A549 (cell line): ENCODE results near the gene SLC13A2. TPM values are rescaled to one million over a fixed set of nuclear protein-coding genes. Genes with fewer than 3 reads are reported as not detected.
"Not testable (repeated sequence)": the region's sequence is repeated elsewhere in the genome, so short reads cannot be mapped to it uniquely, and the experiment has no call there.

Source experiments
- ATAC-seq, 2 experiments: fragments of 200-7000 bp in 1 of 2; fragments of >200 bp in 1 of 2; cut with Nextera tagmentation in 1 of 2; cut with Tn5 transposase in 1 of 2; 3 replicates each; pipeline versions ENCODE4 v1.8.0 to v1.9.1; 2018 to 2020; ENCODE audit warnings: mild to moderate bottlenecking in 1 of 2, moderate library complexity in 1 of 2
- CTCF ChIA-PET: fragments of 300-600 bp; sonication (Branson Sonifier 250); formaldehyde crosslinking; extraction: SDS; loops from one replicate; lab custom pipeline; 2021; ENCODE audit warnings: antibody characterized with exemption, inconsistent platforms; lab: Yijun Ruan, JAX
- POLR2A ChIA-PET: fragments of 350-600 bp; formaldehyde crosslinking; extraction: SDS; loops from one replicate; lab custom pipeline; 2021; ENCODE audit warnings: antibody characterized with exemption, inconsistent platforms; lab: Yijun Ruan, JAX
- DNase-seq, 2 experiments: peaks; one replicate each; pipeline versions ENCODE4 v3.0.0 to v3.0.0-alpha.2; 2011 to 2016; ENCODE audit warnings: low read depth in 1 of 2, low spot score in 1 of 2
- FAIRE-seq: peaks from 2 replicates; lab custom pipeline; 2011; peaks lifted over from hg19 to GRCh38; lab: Jason Lieb, UNC
- H3K27ac ChIP-seq, 2 experiments: fragments of >200 bp; sonication (Bioruptor Twin); formaldehyde crosslinking; 3 replicates each; pipeline ENCODE4 v1.5.1; 2016 to 2017
- H3K4me1 ChIP-seq: fragments of >200 bp; sonication (Bioruptor Twin); formaldehyde crosslinking; 3 replicates; pipeline ENCODE4 v1.6.1; 2016
- H3K4me2 ChIP-seq: fragments of >200 bp; sonication (Bioruptor Twin); formaldehyde crosslinking; 3 replicates; pipeline ENCODE4 v1.6.1; 2016
- H3K4me3 ChIP-seq: fragments of >200 bp; sonication (Bioruptor Twin); formaldehyde crosslinking; 3 replicates; pipeline ENCODE4 v1.5.1; 2016
- H3K9me3 ChIP-seq: fragments of >200 bp; sonication (Bioruptor Twin); formaldehyde crosslinking; 3 replicates; pipeline ENCODE4 v1.6.1; 2016
- ATOH8 ChIP-seq: fragments of 250-450 bp; sonication (Bioruptor Pico); IDR thresholded peaks from 2 replicates; pipeline ENCODE4 v1.5.0; 2020; ENCODE audit warnings: low read depth, mild to moderate bottlenecking, moderate library complexity
- BHLHE40 ChIP-seq: IDR thresholded peaks from 2 replicates; pipeline ENCODE4 v1.6.1; 2012; ENCODE audit warnings: low read depth, low read length, inconsistent platforms
- CHD4 ChIP-seq: fragments of 200-600 bp; sonication (generic); IDR thresholded peaks from 2 replicates; pipeline ENCODE4 v1.6.1; 2016; ENCODE audit warnings: antibody characterized with exemption, mild to moderate bottlenecking, borderline replicate concordance
- EHF ChIP-seq: fragments of 250-450 bp; sonication (Bioruptor Pico); IDR thresholded peaks from 2 replicates; pipeline ENCODE4 v1.5.0; 2020; ENCODE audit warnings: mild to moderate bottlenecking
- ELK1 ChIP-seq: fragments of 150-350 bp; IDR thresholded peaks from 2 replicates; pipeline ENCODE4 v1.6.1; 2014; ENCODE audit warnings: low read depth, mild to moderate bottlenecking, low read length
- EP300 ChIP-seq, 2 experiments: fragments of >200 bp; sonication (Bioruptor Twin); formaldehyde crosslinking; IDR thresholded peaks; 2 replicates in 1 of 2; 3 replicates in 1 of 2; pipeline ENCODE4 v1.6.1; 2016 to 2017
- FOXS1 ChIP-seq: fragments of 250-450 bp; sonication (Bioruptor Pico); IDR thresholded peaks from 2 replicates; pipeline ENCODE4 v1.5.0; 2020; ENCODE audit warnings: mild to moderate bottlenecking, moderate library complexity
- GATA3 ChIP-seq: IDR thresholded peaks from 2 replicates; pipeline ENCODE4 v1.6.1; 2012; ENCODE audit warnings: borderline replicate concordance
- HDAC2 ChIP-seq: fragments of 200-600 bp; sonication (generic); IDR thresholded peaks from 2 replicates; pipeline ENCODE4 v1.6.1; 2016
- HOXB13 ChIP-seq: fragments of 250-450 bp; sonication (Bioruptor Pico); IDR thresholded peaks from 2 replicates; pipeline ENCODE4 v1.5.0; 2020; ENCODE audit warnings: low read depth, mild to moderate bottlenecking, moderate library complexity
- NR3C1 ChIP-seq: fragments of >200 bp; sonication (Bioruptor Twin); formaldehyde crosslinking; IDR thresholded peaks from 3 replicates; pipeline ENCODE4 v1.6.1; 2017
- POLR2A ChIP-seq: IDR thresholded peaks from 2 replicates; pipeline ENCODE4 v1.6.1; 2012; ENCODE audit warnings: mild to moderate bottlenecking, low read length
- POLR2AphosphoS2 ChIP-seq: conservative IDR thresholded peaks from 2 replicates; pipeline ENCODE4 v1.6.1; 2012; ENCODE audit warnings: low read length, improper control_type of control experiment, inconsistent platforms
- RCOR1 ChIP-seq: fragments of 150-350 bp; IDR thresholded peaks from 2 replicates; pipeline ENCODE4 v1.6.1; 2014; ENCODE audit warnings: antibody characterized with exemption, low read length, low read depth
- RNF2 ChIP-seq: fragments of 200-600 bp; sonication (generic); IDR thresholded peaks from 2 replicates; pipeline ENCODE4 v1.6.1; 2016; ENCODE audit warnings: low read depth, mild to moderate bottlenecking, antibody characterized with exemption, moderate library complexity, borderline replicate concordance
- USF2 ChIP-seq: fragments of 450-650 bp; IDR thresholded peaks from 2 replicates; pipeline ENCODE4 v1.6.1; 2014; ENCODE audit warnings: antibody characterized with exemption
- ZC3H11A ChIP-seq: fragments of 450-650 bp; IDR thresholded peaks from 2 replicates; pipeline ENCODE4 v1.6.1; 2014; ENCODE audit warnings: antibody characterized with exemption, mild to moderate bottlenecking
- WGBS: methylation state at CpG from one replicate; pipeline ENCODE4 v1.1.6; 2017; ENCODE audit errors: missing lambda C conversion rate; 5-methylcytosine and 5-hydroxymethylcytosine counted together
- polyA plus RNA-seq, 4 experiments: library from polyadenylated mRNA; depleted of rRNA in 3 of 4; stranded (reverse); fragments of >200 nt; fragmentation: RNase III in 1 of 4; extraction: RNeasy Plus Mini Kit Qiagen cat#74134 plus additional on column Dnase treatment in 1 of 4; gene quantifications; 2 replicates in 3 of 4; 3 replicates in 1 of 4; pipeline ENCODE4 v1.2.3, GENCODE V29; 2011 to 2017

Gene SLC13A2
- polyA plus RNA-seq, 2 of the 4 experiments (the other 2 are of a cell fraction): 0.06 TPM; not detected in 1

- Histone ChIP-seq H3K4me2 (no peak overlapping the region), H3K4me1 (no peaks in the 10 kb centered on the region), H3K4me3 (no peak overlapping the region)
- no peak for FAIRE-seq
- no peak for ATAC-seq
- POLR2A ChIA-PET: no interaction called here
- TF ChIP-seq RNF2 (peak; percentile 41; the same call in 1 of the 2 replicates), HDAC2 (no peak), ELK1 (no peak), CHD4 (no peak), POLR2AphosphoS2 (no peak)
- TF ChIP-seq, all 56 proteins: peak for 1
- CTCF ChIA-PET: interaction anchor here (0.9 to 1.5 kb wide), 2 partner anchors 9 to 32 kb away, joined by 3 read pairs; no protein-coding TSS in a partner anchor
- 75% methylated on average over 17 of the region's 17 CpGs for WGBS
- Histone ChIP-seq H3K27ac (no peak overlapping the region), H3K9me3 (no peaks in the 10 kb centered on the region)
- no peak for DNase-seq
Observed at GRCh38 chr17:28467456-28468025, 5.9 kb upstream of the SLC13A2 start.

GRCh38 chr17:28468033-28468735, 5.3 kb upstream of the SLC13A2 start:
- POLR2A ChIA-PET, H3K9me3 ChIP-seq, H3K4me2 ChIP-seq, CTCF ChIA-PET, H3K4me3 ChIP-seq, FAIRE-seq, H3K4me1 ChIP-seq, H3K27ac ChIP-seq, ATAC-seq, DNase-seq: not testable (repeated sequence)
- WGBS: 67% methylated on average over 20 of the region's 20 CpGs

GRCh38 chr17:28468781-28469180, 4.7 kb upstream of the SLC13A2 start:
- no peak overlapping the region for H3K27ac ChIP-seq
- CTCF ChIA-PET: no interaction called here
- no peak overlapping the region for H3K4me3 ChIP-seq
- no peak for TF ChIP-seq NR3C1
- TF ChIP-seq EP300 (IDR thresholded peaks at IDR 0.05): no peak
- no peak for TF ChIP-seq USF2
- TF ChIP-seq GATA3: no peak
- TF ChIP-seq RCOR1: no peak
- TF ChIP-seq RNF2: no peak
- no peak for TF ChIP-seq POLR2A
- TF ChIP-seq ZC3H11A: no peak
- no peak for TF ChIP-seq BHLHE40
- TF ChIP-seq FOXS1: no peak
- TF ChIP-seq CHD4: no peak
- TF ChIP-seq ATOH8 (CRISPR knock-in tag): no peak
- TF ChIP-seq EHF (CRISPR knock-in tag): no peak
- TF ChIP-seq, all 56 proteins: peak for 0
- DNase-seq (no peak), ATAC-seq (no peak; a peak in 1 of 6 replicates), FAIRE-seq (no peak)
- no peaks in the 10 kb centered on the region for H3K4me1 ChIP-seq
- no peak overlapping the region for H3K4me2 ChIP-seq
- no peaks in the 10 kb centered on the region for H3K9me3 ChIP-seq
- POLR2A ChIA-PET: no interaction called here

- ChIA-PET POLR2A (no interaction called here), CTCF (no interaction called here)
- FAIRE-seq (no peak), ATAC-seq (no peak), DNase-seq (no peak)
- TF ChIP-seq HOXB13: no peak
- H3K9me3 ChIP-seq: no peaks in the 10 kb centered on the region
- no peaks in the 10 kb centered on the region for H3K4me1 ChIP-seq
- no peak overlapping the region for H3K4me2 ChIP-seq
- H3K27ac ChIP-seq: no peak overlapping the region
- H3K4me3 ChIP-seq: no peak overlapping the region
- WGBS: 85% methylated on average over 8 of the region's 8 CpGs
Observed at GRCh38 chr17:28469376-28469775, 4.1 kb upstream of the SLC13A2 start.
